ENCODE results near the gene NOS2.

- no peak for TF ChIP-seq CTCF (IDR thresholded peaks at IDR 0.05)
- no peak for TF ChIP-seq ZFX (IDR thresholded peaks at IDR 0.05; ENCODE audit: borderline replicate concordance)
Measured at GRCh38 chr17:27849474-27850185, 49.3 kb upstream of the NOS2 start.
